NCI-H1694 treated with DMSO at 0.1 percent for 48 hours (cell line): ENCODE measurements around the gene SGMS1.
"Not testable (repeated sequence)": the region's sequence is repeated elsewhere in the genome, so short reads cannot be mapped to it uniquely, and the experiment has no call there.

ENCODE experiments used
- DNase-seq: peaks from one replicate; lab custom pipeline; 2025; lab: John Stamatoyannopoulos, UW

SGMS1 gene

GRCh38 chr10:50623663-50624412 lies at the start of gene SGMS1:
TSS of gene SGMS1 (minus strand) at chr10:50623956. CDS start at chr10:50344114, 279,842 bp downstream.
- DNase-seq, result peak; percentile 60

- DNase-seq, result not testable (repeated sequence)
Measured at GRCh38 chr10:50672152-50672551, 48.4 kb upstream of the SGMS1 start.

- DNase-seq, result not testable (repeated sequence)
Measured at GRCh38 chr10:50671645-50672044, 47.9 kb upstream of the SGMS1 start.

- DNase-seq, result not testable (repeated sequence)
Measured at GRCh38 chr10:50669957-50670356, 46.2 kb upstream of the SGMS1 start.

- DNase-seq, result not testable (repeated sequence)
Measured at GRCh38 chr10:50667353-50667752, 43.6 kb upstream of the SGMS1 start.

- not testable (repeated sequence) for DNase-seq
Measured at GRCh38 chr10:50662420-50662819, 38.7 kb upstream of the SGMS1 start.

GRCh38 chr10:50661563-50661962 lies 37.8 kb upstream of the SGMS1 start:
- DNase-seq, result not testable (repeated sequence)

- DNase-seq, result not testable (repeated sequence)
Measured at GRCh38 chr10:50659865-50660730, 36.3 kb upstream of the SGMS1 start.

GRCh38 chr10:50659016-50659864 lies 35.5 kb upstream of the SGMS1 start:
- not testable (repeated sequence) for DNase-seq

GRCh38 chr10:50658165-50658564 lies 34.4 kb upstream of the SGMS1 start:
- DNase-seq, result no peak

- no peak for DNase-seq
Measured at GRCh38 chr10:50653758-50654157, 30.0 kb upstream of the SGMS1 start.

GRCh38 chr10:50653142-50653541 lies 29.4 kb upstream of the SGMS1 start:
- peak; percentile 27 for DNase-seq

- no peak for DNase-seq
Measured at GRCh38 chr10:50651808-50652207, 28.1 kb upstream of the SGMS1 start.

GRCh38 chr10:50650481-50650880 lies 26.7 kb upstream of the SGMS1 start:
- DNase-seq, result no peak

- DNase-seq, result no peak
Measured at GRCh38 chr10:50648935-50649227, 25.1 kb upstream of the SGMS1 start.

GRCh38 chr10:50648089-50648934 lies 24.6 kb upstream of the SGMS1 start:
- DNase-seq, result no peak

GRCh38 chr10:50647350-50647749 lies 23.6 kb upstream of the SGMS1 start:
- not testable (repeated sequence) for DNase-seq

GRCh38 chr10:50645236-50645635 lies 21.5 kb upstream of the SGMS1 start:
- no peak for DNase-seq

GRCh38 chr10:50641626-50642025 lies 17.9 kb upstream of the SGMS1 start:
- no peak for DNase-seq

GRCh38 chr10:50640238-50640637 lies 16.5 kb upstream of the SGMS1 start:
- DNase-seq, result no peak
